ENCODE data around the gene TBC1D22A. TPM values are rescaled to one million over a fixed set of nuclear protein-coding genes. Genes with fewer than 3 reads are reported as not detected.

TBC1D22A gene
- total and polyA plus RNA-seq, 8 donors, result 13.3 to 53.1 (median 21.5) TPM

DNA sequence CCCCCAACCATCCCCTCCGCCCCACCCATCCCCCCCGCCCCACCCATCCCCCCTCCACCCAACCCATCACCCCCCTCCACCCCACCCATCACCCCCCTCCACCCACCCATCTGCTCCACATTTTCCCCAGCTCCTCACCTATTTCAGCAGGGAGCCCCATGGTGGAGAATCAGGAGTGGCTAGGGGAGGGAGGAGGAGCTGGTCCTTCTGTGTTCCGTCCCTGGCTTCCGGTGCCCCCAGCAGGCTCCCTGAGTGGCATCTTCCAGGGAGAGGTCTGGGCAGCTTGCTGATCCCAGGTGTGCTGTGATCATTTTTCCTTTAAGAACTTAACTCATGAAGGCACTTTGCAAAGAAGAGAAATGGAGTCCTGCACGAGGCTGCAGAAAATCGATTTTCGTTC is 365.8 kb downstream of the TBC1D22A start:
- TF ChIP-seq POLR2AphosphoS5 (IDR thresholded peaks at IDR 0.05) (no peak), POLR2A (IDR thresholded peaks at IDR 0.05) (no peak), EP300 (IDR thresholded peaks at IDR 0.05) (no peak)
- TF ChIP-seq, protein P1, sequence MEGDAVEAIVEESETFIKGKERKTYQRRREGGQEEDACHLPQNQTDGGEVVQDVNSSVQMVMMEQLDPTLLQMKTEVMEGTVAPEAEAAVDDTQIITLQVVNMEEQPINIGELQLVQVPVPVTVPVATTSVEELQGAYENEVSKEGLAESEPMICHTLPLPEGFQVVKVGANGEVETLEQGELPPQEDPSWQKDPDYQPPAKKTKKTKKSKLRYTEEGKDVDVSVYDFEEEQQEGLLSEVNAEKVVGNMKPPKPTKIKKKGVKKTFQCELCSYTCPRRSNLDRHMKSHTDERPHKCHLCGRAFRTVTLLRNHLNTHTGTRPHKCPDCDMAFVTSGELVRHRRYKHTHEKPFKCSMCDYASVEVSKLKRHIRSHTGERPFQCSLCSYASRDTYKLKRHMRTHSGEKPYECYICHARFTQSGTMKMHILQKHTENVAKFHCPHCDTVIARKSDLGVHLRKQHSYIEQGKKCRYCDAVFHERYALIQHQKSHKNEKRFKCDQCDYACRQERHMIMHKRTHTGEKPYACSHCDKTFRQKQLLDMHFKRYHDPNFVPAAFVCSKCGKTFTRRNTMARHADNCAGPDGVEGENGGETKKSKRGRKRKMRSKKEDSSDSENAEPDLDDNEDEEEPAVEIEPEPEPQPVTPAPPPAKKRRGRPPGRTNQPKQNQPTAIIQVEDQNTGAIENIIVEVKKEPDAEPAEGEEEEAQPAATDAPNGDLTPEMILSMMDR (IDR thresholded peaks at IDR 0.05), result no peak
- no peaks in the 10 kb centered on the region for H3K9me3 ChIP-seq

DNA sequence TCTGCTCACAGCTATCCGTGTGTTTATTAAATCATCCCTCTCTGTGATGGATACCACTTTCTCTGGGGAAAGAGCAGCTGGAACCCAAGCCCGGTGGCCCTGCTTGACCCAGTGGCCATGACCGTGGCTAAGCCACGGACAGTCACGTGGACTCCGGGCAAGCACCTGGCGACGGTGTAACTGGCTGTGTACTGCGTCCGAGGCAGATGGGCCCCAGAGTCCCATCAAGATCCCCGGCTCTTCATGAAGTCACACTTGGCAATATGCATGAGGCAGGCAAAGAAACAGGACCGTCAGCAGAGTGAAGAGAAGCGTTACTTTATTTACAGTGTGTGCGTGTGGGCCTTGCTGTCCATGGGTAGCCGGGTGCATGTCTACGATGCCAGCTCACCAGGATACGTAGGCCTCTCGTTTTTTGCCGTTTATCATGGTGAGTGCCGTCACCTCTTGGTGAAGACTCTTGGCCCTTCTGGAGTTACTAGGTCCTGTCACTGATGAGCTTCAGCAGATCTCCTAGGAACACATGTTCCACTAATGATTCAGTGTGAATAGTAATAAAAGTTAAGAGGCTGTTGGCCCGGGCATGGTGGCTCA is 366.3 kb downstream of the TBC1D22A start:
- no peak for DNase-seq
- no peaks in the 10 kb centered on the region for H3K9me3 ChIP-seq
- H3K4me1 ChIP-seq, result peaks cover 0 to 7% (median 0%) of the 10 kb centered on the region in 4 donors
- 96 to 98% (median 97%) methylated on average over 21 of the region's 21 CpGs for WGBS, 5 donors
- no peak overlapping the region for H3K27ac ChIP-seq
- no peak overlapping the region for H3K4me3 ChIP-seq
- peaks cover 0 to 8% (median 3%) of the 10 kb centered on the region in 4 donors for H3K36me3 ChIP-seq
- TF ChIP-seq, protein P1 (IDR thresholded peaks at IDR 0.05), result no peak
- TF ChIP-seq POLR2AphosphoS5 (IDR thresholded peaks at IDR 0.05) (no peak), EP300 (IDR thresholded peaks at IDR 0.05) (no peak), POLR2A (IDR thresholded peaks at IDR 0.05) (no peak)
- intact Hi-C loops (cut with DNase I; ENCODE audit: low total_unique reads), result no loop called here
- H3K27me3 ChIP-seq, result no peaks in the 10 kb centered on the region

More for the DNA sequence above, 365.8 kb downstream of the TBC1D22A start:
- DNase-seq, result no peak
- Histone ChIP-seq H3K27me3 (no peaks in the 10 kb centered on the region), H3K36me3 (peaks cover 0 to 8% (median 3%) of the 10 kb centered on the region in 4 donors), H3K27ac (no peak overlapping the region), H3K4me3 (no peak overlapping the region), H3K4me1 (peaks cover 0 to 7% (median 0%) of the 10 kb centered on the region in 4 donors)
- 75 to 90% (median 80%) methylated on average over 5 to 6 of the region's 7 CpGs for WGBS, 5 donors
- intact Hi-C loops (cut with DNase I; ENCODE audit: low total_unique reads), result no loop called here

DNA sequence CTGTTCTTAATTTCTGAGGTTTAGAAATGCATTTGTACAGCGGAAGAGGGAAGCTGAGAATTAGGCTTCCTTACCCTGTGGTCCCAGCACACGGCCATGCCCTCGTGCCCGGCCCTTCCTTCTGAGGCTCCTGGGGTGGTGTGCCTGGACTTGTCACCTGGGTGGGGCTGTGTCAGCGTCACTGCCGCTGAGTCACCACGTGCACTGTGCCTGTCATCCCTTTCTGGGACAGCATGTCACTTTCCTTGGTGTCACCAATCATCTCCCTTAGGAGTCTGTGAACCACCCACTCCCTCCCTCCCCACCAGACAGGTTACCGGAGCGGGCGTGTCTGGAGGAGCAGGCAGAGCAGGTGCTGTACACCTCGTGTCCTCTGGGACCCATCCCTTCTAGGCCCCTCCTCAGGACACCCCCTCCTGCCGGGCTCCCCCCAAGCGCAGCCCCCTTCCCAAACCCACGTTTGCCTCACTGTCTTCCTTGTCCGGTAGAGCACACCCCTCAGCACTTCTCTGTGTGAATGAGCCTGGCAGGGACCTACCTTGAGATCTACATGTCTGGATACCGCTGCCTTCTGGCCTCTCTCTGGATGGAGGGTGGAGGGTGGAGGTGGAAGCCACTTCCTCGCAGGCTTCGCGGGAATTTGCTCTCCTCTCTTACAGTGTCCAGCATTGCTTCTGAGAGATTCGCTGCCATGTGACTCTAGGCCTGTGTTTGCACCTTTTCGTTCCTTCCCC is 367.6 kb downstream of the TBC1D22A start:
- 71 to 85% (median 76%) methylated on average over 20 to 21 of the region's 21 CpGs for WGBS, 5 donors
- Histone ChIP-seq H3K4me3 (no peak overlapping the region), H3K27ac (no peak overlapping the region), H3K4me1 (peaks cover 0 to 7% (median 0%) of the 10 kb centered on the region in 4 donors), H3K9me3 (no peaks in the 10 kb centered on the region), H3K36me3 (peaks cover 0 to 8% (median 3%) of the 10 kb centered on the region in 4 donors), H3K27me3 (no peaks in the 10 kb centered on the region)
- intact Hi-C loops (cut with DNase I; ENCODE audit: low total_unique reads), result no loop called here
- TF ChIP-seq POLR2A (IDR thresholded peaks at IDR 0.05) (no peak), POLR2AphosphoS5 (IDR thresholded peaks at IDR 0.05) (peak in 2 of 3 donors; percentile 44 to 51)
- peak; percentile 70 to 81 for DNase-seq

DNA sequence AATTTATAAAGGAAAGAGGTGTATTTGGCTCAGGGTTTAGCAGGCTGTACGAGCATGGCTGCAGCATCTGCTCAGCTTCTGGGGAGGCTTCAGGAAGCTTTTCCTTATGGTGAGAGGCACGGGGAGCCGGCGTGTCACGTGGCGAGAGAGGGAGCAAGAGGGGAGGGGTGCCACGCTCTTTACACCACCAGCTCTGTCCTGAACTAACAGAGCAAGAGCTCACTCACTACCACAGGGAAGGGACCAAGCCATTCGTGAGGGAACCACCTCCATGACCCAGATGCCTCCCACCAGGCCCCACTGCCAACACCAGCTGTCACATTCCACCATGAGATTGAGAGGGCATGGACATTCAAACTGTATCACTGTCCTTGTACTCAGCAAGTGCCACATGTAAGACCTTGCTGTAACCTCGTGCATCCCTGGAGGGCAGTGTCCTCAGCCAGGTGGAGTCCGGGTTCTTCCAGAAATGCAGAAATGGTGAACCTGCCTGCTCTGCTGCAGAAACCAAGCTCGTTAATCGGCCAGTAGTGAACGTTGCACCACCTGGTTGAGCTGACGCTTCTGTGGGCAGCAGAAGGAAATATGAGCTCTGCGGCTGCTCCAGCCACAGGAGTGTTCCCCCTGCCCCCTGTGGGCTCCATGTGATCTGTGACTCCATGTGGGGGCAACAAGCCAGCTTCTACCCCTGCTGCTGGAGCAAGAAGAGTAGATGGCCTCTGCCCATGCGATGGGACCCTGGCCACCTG is 368.6 kb downstream of the TBC1D22A start:
- no peak for TF ChIP-seq POLR2AphosphoS5 (IDR thresholded peaks at IDR 0.05)
- no peak for TF ChIP-seq POLR2A (IDR thresholded peaks at IDR 0.05)
- TF ChIP-seq, protein P1 (IDR thresholded peaks at IDR 0.05), result no peak
- TF ChIP-seq EP300 (IDR thresholded peaks at IDR 0.05), result no peak
- H3K27me3 ChIP-seq, result no peaks in the 10 kb centered on the region
- no peaks in the 10 kb centered on the region for H3K9me3 ChIP-seq
- intact Hi-C loops (cut with DNase I; ENCODE audit: low total_unique reads), result no loop called here
- 89 to 93% (median 92%) methylated on average over 15 to 16 of the region's 16 CpGs for WGBS, 5 donors
- peaks cover 0 to 8% (median 3%) of the 10 kb centered on the region in 4 donors for H3K36me3 ChIP-seq
- no peak for DNase-seq
- H3K4me1 ChIP-seq, result peaks cover 0 to 7% (median 0%) of the 10 kb centered on the region in 4 donors
- no peak overlapping the region for H3K4me3 ChIP-seq
- no peak overlapping the region for H3K27ac ChIP-seq
